Pons (tissue), 1 donor: ENCODE data around the gene PACSIN3.

Experiments
- DNase-seq: peaks from one replicate; pipeline ENCODE4 v3.0.0-alpha.2; 2016; ENCODE audit warnings: low spot score

PACSIN3 gene

GRCh38 chr11:47152953-47153950, 33.0 kb downstream of the PACSIN3 start:
- peak; percentile 88 for DNase-seq

GRCh38 chr11:47152126-47152952, 33.9 kb downstream of the PACSIN3 start:
- DNase-seq: no peak

DNA sequence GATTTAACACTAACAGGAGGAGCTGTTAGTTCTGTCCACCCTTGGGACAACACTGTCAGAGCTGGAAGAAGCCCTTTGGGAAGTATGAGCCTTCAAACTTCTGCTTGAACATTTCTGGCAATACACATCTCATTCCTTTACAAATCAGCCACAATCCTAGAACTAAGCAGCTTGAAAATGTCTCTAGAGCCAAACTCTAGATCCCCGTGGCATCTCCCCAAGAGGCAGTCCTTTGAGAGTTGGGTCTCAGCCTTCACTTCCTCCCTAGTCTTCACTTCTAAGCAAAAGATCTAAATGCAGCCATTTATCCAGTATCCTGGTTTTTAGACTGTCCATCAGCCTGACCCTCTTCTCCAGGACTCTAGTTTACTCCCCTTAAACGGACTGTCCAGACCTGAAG, 36.5 kb downstream of the PACSIN3 start:
- no peak for DNase-seq

GRCh38 chr11:47148903-47149531, 37.2 kb downstream of the PACSIN3 start:
- peak; percentile 47 for DNase-seq

DNA sequence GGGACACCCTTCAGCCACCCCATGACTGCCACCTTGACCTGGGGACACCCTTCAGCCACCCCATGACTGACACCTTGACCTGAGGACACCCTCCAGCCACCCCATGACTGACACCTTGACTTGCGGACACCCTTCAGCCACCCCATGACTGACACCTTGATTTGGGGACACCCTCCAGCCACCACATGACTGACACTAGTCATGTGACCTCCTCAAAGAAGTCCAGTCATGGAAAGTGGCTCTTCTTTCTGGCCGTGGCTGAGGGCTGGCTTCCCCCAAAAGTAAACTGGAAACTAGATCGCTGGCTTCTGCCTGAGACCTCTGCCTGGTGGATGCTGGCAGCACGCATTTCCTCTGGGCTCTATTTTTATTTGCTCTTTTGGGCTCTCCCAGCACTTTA, 38.0 kb downstream of the PACSIN3 start:
- DNase-seq: no peak

- no peak for DNase-seq
Observed at GRCh38 chr11:47147681-47148080, 38.6 kb downstream of the PACSIN3 start.

DNA sequence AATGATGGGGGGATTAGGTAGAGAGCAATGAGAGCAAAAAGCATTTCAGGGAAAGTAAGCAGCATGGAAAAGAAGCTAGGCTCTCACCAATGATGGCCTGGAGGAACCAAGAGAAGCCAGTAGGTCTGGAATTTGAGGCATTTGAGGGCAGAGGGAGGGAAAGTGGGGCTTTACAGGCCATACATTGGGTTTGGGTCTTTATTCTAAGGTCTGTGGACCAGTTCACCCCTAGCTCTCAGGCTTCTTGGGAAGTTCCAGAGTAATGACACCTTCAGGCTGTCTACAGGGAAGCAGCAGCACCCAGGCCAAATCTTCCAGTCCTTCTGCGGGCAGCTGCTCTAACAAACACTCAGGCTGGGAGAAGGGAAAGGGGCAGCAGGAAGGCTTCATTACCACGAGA, 39.0 kb downstream of the PACSIN3 start:
- DNase-seq: no peak

GRCh38 chr11:47144541-47144940, 41.7 kb downstream of the PACSIN3 start:
- DNase-seq: no peak

DNA sequence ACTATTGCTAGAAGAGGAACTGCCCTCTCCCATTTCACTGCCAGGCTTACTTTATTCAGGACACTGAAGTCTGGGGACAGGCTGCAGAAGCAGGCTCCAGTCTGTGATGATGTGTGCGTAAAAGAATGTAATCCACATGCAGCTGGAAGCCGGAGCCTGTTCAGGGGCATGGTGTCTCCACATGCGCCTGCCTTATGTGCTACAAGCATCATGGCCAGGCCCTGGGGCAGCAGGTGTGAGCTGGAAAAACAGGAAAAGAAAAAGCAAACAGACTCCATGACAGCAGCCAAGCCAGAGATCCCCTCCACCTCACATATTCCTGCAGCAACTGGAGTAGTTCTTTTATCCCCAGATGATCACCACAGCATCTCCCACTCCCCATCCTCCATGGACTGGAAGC, 42.9 kb downstream of the PACSIN3 start:
- no peak for DNase-seq

DNA sequence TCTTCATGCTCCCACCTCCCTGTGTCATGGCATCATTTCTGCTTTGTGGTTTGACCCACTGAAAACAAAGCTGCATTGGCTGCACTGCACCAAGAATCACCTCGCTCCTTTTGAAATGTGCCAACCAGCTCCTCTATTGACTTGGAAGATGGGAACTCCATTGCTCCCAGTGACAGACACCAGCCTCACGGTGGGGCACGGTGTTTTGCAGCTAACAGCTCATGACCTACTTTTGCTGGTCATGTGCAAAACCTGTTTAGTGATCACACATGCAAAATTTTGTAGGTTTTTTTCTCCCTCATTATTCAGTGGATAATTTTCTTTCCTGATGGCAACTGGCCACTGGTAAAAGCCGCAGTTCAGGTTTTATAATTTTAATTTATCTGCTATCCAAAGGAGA, 46.4 kb downstream of the PACSIN3 start:
- no peak for DNase-seq

GRCh38 chr11:47137476-47137875, 48.8 kb downstream of the PACSIN3 start:
- no peak for DNase-seq

- no peak for DNase-seq
Observed at GRCh38 chr11:47136921-47137320, 49.3 kb downstream of the PACSIN3 start.

DNA sequence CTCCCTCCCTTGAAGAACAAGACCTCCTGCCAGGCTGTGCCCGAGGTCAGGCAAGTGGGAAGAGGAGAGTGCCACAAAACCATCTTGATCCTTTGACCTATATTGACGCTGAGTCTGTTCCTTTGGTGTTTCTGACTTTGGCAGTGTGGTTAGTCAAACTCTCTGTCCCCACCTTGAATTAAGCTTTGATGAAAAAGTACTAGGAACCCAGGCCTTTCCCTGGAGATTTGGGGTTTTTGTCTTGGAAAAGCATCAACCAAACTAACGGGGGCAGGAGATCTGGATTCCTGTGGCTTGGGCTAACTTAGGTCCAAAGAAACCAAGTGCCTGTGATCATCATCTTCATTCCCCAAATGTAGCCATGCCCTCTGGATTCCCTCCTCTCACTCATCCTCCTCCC, 49.9 kb downstream of the PACSIN3 start:
- DNase-seq: no peak

DNA sequence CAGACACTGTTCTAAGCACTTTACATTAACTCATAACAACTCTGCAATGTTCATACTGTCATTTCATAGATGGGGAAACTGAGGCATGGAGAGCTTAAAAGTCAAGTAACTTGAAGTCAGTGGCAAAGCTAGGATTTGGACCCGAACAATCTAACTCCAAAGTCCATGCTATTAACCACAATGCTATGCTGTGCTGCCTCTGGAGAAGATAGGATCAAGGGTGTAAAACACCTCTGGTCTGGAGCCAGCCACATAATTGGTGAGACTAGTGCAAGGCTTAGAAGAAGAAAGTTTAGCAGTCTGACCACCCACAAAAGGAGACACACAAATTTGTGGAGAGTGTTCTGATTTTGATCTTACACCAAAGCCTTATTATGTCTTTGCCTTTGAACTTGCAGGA, 53.3 kb downstream of the PACSIN3 start:
- no peak for DNase-seq

DNA sequence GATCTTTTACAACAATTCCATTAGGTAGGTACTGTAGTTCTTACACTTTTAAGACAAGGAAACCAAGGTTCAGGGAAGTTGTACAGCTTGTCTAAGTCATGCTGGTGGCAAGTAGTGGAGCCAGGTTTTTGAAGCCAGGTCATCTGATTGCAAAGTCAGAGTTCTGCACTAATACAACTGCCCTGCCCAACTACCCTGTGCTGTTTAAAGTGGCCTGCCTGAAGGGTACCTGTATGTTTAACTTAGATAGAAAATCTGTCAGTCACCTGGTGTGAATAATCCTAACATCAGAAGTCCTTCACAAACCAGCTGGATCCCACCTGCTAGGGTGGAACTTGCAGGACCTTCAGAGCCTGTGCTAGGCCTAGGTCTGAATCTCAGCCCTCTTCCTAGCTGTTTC, 53.7 kb downstream of the PACSIN3 start:
- no peak for DNase-seq

DNA sequence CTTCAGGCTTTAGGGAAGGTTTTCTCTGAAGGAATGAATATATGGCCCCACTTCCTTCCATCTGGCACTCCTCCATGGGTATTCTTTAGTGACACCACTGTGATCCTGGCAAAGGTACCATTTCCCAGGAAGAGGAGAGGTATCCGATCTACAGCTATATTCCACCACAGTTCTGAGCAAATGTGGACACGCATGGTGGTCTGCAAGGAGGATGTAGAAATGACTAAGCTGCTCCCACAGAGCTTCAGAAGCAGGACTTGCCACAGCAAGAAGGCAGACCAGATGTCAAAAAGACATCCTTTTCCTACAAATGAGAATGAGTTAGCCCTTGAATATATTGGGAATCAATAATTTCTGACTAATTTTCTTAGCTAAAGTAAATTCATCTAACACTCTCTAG, 55.1 kb downstream of the PACSIN3 start:
- DNase-seq: no peak

DNA sequence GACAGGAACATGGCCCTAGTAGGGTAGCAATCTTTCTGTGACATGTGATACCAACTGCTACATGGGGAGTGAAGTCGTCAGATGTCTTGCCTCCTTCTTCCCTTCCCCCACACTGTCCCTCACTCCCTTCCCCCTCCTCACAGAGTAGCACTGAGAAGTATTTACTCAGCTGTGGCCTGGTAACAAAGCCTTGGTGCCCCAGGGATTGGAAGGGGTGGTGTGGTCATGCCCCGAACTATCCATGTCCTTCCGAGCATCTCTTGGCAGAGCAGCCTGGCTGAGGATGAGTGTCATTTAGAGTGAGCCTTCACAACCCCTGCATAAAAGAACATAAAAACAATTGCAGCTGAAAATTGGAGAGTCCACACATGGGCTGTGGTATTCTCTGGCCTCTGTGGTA, 55.7 kb downstream of the PACSIN3 start:
- DNase-seq: no peak
